ENCODE results near the gene SBNO2.
"Not testable (repeated sequence)": the region's sequence is repeated elsewhere in the genome, so short reads cannot be mapped to it uniquely, and the experiment has no call there.

The SBNO2 gene

GRCh38 chr19:1122021-1122971 lies 51.8 kb downstream of the SBNO2 start:
- no peak for DNase-seq (ENCODE audit: low read depth in 1 of 2, low spot score in 1 of 2)

DNA sequence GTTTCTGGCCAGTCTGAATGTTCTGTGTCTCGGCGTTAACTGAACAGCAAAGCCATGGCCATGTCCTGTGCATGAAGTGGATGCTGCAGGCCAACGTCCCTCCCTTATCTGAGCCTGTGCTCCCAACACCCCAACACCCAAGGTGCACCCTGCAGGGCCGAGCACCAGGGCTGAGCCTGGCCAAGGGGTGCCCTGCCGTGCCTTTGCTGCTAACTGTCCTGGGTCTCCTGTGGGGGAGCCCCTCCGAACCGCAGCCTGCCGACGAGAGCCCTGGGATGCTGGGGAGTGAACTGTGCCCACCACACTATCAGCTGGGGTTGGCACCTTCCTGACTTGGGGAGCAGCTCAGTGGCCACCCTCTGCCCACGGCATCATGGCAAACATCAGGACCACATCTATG lies 52.7 kb downstream of the SBNO2 start:
- DNase-seq (ENCODE audit: low read depth in 1 of 2, low spot score in 1 of 2) = no peak

DNA sequence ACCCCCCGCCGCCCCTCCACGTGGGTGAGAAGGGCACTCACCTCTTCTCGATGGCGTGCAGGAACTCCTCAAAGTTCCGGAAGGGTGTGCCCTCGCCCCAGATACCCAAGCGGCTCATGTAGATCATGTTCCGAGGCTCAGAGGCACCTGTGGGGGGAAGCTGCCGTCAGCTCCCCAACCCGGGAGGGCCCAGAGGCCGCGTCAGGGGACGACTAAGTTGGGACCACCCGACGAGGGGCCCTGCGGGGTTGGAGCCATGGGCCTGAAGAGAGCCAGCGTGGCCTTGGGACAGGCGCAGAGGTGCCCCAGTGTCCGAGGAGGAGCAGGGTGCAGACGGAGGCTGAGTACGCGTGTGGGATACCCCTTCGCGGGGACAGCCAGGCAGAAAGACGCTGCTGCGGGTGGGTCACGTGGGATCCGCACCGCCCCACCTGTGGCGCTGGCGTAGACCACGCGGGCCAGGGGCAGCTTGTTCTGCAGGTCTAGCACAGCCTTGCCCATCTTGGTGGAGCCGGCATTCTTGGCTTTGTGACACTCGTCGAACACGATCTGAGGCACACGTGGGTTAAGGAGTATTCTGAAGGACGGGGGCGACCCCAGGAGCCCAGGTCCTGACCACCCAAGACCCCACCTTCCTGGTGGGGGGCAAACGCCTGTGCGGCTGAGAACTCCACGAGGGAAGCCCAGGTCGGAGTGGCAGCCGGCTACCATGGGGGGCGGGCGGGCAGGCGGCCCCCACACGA lies 54.4 kb downstream of the SBNO2 start:
- DNase-seq (ENCODE audit: low read depth in 1 of 2, low spot score in 1 of 2) = no peak

GRCh38 chr19:1118999-1119398 lies 55.1 kb downstream of the SBNO2 start:
- no peak for DNase-seq (ENCODE audit: low read depth in 1 of 2, low spot score in 1 of 2)

- DNase-seq (ENCODE audit: low read depth in 1 of 2, low spot score in 1 of 2) = no peak
These were observed 56.4 kb downstream of the SBNO2 start for GRCh38 chr19:1117654-1118053.

DNA sequence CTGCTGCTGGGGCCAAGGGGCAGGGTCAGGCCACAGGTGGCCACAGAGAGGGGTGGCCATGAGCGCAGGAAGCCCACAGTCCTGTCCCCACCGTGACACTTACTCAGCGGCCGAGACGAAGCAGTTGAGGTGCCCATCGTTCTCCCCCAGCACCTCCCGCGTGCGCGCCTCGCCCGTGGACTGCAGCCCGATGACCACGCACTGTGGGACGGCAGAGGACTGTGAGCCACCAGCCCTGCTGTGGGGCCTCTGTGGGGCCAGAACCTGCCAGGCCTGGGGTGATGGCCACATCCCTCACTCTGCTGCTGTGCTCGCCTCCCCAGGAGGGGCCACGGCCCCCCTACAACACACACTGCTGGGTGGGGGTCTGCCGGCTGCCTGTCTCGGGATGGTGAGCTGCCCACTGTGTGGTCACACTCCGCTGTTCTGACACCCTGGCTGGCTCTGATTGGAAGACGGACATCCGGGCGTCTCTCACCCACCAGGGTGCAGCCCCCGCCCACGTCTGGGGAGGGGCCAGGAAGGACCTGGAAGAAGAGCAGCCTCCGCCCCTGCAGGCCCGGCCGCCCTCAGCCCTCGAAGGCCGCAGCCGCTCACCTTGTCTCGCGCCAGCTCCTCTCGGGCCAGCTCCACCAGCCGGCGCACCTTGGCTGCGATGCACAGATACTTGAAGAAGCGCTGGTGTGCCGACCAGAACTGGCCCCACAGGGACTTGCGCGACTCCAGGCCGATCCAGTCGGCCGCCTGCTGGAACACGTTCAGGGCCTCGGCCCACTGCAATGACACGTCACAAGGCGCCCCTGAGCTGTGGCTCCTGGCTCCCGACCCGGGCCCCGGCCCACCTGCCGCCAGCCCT lies 57.1 kb downstream of the SBNO2 start:
- DNase-seq (ENCODE audit: low read depth in 1 of 2, low spot score in 1 of 2) = no peak

DNA sequence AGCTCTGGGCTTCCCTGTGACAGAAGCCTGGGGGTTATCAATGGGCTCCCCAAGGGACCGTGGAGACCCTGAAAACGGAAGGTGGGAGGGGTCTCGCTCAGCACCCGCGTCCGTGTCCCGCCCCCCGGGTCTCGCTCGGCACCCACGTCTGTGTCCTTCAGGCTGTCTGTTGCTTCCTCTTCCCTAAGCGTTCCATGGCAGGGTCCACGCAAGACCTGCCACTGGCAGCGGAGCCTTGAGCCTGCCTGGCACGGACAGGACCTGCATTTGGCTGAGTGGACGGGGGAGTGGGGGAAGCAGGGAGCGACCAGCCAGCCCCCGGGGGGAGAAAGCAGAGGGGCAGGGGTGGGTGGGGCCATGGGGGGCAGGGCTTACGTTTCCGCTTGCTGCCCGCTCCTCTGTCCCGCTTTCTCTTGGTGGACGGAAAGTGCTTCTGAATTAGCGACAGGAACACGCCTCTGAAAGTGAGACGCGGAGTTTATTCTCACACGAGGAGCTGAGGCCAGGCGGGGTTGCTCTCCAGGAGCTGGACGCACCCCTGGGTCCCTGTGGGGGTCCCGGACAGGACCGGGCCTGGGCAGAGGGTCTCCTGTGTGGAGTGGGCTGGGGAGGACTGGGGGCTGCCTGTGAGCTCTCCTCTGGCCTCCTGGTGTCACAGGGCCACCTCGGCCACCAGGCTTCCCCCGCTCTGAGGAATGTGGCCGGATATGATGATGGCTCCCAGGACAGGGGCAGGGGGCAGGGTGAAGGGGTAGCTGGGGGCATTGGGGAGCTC lies 58.2 kb downstream of the SBNO2 start:
- no peak for DNase-seq (ENCODE audit: low read depth in 1 of 2, low spot score in 1 of 2)

- not testable (repeated sequence) for DNase-seq (ENCODE audit: low read depth in 1 of 2, low spot score in 1 of 2)
These were observed 59.3 kb downstream of the SBNO2 start for GRCh38 chr19:1114728-1115127.

GRCh38 chr19:1113986-1114483 lies 60.0 kb downstream of the SBNO2 start:
- DNase-seq (ENCODE audit: low read depth in 1 of 2, low spot score in 1 of 2) = no peak

GRCh38 chr19:1113030-1113985 lies 60.8 kb downstream of the SBNO2 start:
- peak; percentile 60 to 74 for DNase-seq (ENCODE audit: low read depth in 1 of 2, low spot score in 1 of 2)

DNA sequence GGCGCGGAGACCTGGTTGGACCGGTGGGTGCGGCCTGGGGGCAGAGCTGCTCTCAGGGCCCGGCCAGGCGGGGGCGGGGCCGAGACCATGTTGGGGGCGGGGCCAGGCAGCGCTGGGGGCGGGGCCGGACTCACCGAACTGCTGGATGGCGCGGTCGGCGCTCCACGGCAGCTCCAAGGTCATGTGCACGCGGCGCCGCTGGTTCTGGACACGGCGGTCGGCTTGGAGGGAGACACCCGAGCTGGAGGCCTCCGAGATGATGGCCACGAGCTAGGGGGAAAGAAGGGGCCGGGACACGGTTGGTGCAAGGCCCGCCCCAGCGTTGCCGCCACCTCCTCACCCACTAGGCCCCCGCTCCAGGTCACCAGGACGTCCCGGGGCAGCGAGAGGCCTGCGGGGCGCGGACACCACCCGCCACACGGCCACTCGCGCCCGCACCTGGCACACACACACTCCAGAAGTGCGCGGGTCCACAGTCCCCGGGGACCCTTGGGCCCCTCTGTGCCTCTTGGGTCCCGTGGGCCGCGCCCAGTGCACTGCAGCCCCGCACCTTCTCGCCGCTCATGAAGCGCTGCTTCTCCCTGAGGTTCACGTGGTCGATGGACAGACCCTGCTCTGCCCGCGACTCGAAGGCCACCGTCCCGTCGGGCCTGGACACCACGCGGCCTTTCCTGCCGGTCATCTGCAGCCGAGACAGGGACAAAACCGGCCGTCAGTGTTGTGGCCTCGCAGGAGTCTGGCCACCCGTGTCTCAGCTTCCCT lies 61.6 kb downstream of the SBNO2 start:
- DNase-seq (ENCODE audit: low read depth in 1 of 2, low spot score in 1 of 2) = no peak

- no peak for DNase-seq (ENCODE audit: low read depth in 1 of 2, low spot score in 1 of 2)
These were observed 62.3 kb downstream of the SBNO2 start for GRCh38 chr19:1111641-1112267.

DNA sequence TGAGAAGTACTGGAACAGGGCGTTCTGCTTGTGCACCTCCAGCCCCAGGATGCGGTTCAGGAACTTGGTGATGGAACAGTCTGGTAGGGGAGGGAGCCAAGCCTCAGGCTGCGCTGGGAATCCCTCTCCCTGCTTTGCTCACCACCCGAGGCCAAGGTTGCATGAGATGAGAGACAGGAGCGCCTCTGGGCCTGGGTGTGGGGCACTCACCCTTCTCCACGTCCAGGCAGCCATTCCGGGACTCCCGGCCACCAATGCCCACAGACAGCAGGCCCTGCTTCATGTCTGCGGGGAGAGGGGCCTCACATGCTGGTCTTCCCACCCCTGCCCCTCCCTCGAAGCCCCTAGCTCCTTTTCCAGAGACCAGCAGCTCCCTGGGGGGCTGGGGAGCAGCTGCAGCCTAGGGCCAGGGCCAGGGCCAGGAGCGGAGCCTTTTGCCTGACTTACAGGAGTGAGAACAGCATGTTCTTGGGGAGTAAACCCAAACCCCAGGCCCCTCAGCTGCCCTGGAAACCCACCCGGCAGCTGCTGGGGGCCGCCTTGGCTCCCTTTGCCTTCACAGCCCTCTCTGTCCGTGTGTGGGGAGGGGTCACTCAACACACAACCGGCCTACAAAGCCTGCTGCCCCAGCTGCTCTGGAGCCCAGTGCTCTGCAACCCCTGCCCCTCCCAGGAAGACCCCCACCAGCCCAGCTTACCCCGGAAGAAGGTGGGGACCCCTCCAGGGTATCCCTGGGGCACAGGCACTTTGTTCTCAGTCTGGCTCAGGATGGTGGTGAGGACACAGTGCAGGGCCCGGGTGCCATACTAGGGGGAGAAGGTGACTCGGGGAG lies 63.0 kb downstream of the SBNO2 start:
- DNase-seq (ENCODE audit: low read depth in 1 of 2, low spot score in 1 of 2) = no peak

DNA sequence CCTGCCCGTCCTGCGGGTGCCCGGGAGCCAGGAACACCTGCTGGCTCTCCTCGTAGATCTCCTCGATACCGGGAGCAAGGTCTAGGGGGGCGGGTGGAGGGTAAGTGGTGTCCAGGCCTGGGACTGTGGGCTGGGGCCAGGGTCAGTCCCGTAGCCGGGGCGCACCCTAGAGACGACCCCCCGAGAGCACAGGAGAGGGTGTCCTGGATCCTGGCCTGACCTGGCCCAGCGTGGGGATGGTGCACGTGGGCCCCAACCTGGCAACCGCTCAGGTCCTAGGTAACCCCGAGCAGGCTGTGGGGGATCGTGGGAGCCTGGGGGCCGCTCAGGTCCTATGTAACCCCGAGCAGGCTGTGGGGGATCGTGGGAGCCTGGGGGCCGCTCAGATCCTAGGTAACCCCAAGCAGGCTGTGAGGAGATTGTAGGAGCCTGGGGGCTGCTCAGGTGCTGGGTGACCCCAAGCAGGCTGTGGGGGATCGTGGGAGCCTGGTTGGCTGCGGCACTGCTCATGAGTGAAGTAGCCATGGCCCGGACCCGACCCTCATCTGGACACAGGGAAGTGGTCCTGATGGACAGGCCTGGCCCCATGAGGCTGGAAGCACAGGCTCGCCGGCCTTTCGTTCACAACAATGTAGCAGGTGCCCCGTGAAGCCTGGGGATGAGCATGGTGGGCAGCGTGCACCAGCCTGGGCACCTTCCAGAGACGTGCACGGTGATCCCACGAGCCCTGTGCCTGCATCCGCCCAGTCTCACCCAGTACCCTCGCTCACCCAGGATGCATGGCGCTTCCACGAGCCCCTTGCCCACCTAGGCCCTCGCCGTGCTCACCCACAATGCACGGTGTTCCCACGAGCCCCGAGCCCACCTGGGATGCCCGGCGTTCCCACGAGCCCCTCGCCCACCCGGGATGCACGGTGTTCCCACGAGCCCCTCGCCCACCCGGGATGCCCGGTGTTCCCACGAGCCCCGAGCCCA lies 64.1 kb downstream of the SBNO2 start:
- DNase-seq (ENCODE audit: low read depth in 1 of 2, low spot score in 1 of 2) = no peak

- DNase-seq (ENCODE audit: low read depth in 1 of 2, low spot score in 1 of 2) = no peak
These were observed 65.0 kb downstream of the SBNO2 start for GRCh38 chr19:1109032-1109551.

Measured in activated CD4-positive, alpha-beta T cell treated with anti-CD3 and anti-CD28 coated beads, Interleukin-2, amount 50 U/mL, for 24 hours (primary cell).